HG03066 (cell line): ENCODE results near the gene GNLY.
"Not testable (repeated sequence)": the region's sequence is repeated elsewhere in the genome, so short reads cannot be mapped to it uniquely, and the experiment has no call there.

ENCODE experiments used
- ATAC-seq: cut with Tn5 transposase; IDR thresholded peaks from one replicate; pipeline ENCODE4 v1.9.1; 2021; ENCODE audit warnings: low read depth; ENCODE audit not compliant: unreplicated experiment

GNLY gene

DNA sequence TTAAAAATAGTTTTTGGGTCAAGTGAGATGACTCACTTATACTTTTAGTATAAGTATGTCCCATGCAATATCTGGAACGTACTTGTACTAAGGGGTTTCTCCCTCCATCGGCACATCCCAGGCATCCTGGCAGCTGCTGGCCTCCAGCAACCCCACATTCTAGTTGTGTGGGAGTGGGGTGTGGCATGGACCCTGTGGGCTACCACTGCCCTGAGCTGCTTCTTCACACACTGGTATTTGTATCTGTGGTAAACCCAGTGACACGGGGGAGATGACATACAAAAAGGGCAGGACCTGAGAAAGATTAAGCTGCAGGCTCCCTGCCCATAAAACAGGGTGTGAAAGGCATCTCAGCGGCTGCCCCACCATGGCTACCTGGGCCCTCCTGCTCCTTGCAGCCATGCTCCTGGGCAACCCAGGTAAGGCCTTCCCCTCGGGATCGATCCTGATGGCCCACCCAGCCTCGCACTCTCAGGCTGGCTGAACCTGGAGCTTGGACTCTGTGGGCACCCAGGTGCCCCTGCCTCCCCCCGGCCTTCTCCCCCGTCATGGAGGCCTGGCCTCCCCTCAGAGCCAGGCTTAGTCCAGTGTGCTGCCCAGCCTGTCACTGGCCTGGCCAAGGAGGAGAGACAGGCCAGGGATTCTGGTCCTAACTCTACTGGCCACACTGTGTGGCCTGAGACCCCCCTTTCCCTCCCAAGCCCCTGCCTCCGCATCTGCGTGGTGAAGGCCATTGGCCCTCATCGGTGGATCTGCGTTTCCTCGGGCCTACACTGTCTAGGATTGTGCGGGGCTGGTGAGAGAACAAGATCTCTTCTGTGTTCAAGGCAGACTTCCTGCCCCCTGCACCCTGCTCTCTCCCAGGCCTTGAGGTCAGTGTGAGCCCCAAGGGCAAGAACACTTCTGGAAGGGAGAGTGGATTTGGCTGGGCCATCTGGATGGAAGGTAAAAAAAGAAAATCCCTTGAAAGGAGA lies at the start of gene GNLY:
GNLY (plus strand) TSS at position 307 of the 974 bp plus-strand sequence; CDS start at position 368, 61 bp downstream.
- ATAC-seq, result no peak

DNA sequence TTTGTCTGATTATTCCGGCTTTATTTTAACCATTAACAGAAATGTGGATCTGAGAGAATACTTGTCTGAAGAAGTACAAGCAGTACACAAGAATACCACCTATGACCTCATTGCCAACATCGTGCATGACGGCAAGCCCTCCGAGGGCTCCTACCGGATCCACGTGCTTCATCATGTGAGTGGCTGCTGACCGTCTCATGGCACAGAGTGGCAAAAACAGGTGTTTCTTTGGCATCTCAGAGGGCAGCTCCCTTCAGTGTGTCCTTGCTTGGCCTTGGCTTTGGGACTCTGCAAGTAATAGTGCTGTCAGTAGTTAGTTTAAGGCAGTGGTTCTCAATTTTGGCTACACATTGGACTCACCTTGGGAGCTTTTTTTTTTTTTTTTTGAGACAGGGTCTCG lies 49.2 kb upstream of the GNLY start:
- no peak for ATAC-seq

DNA sequence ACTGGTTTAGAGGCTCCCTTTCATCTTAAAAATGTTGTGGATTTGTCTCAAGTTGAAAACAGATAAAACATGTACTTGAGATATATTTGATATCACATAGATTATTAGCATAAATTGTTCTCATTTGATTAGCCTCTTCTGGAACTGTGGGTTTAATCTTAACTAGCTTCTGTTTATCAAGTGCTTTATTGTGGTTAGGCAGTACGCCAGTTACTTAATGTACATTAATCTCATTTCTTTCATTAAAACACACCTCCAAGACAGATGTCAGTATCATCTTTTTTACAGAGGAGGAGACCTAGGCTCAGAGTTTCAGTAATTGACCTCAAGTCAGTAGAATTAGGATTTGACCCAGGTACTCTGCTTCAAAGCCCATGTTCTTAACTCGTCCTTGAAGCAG lies 48.0 kb upstream of the GNLY start:
- ATAC-seq, result no peak

DNA sequence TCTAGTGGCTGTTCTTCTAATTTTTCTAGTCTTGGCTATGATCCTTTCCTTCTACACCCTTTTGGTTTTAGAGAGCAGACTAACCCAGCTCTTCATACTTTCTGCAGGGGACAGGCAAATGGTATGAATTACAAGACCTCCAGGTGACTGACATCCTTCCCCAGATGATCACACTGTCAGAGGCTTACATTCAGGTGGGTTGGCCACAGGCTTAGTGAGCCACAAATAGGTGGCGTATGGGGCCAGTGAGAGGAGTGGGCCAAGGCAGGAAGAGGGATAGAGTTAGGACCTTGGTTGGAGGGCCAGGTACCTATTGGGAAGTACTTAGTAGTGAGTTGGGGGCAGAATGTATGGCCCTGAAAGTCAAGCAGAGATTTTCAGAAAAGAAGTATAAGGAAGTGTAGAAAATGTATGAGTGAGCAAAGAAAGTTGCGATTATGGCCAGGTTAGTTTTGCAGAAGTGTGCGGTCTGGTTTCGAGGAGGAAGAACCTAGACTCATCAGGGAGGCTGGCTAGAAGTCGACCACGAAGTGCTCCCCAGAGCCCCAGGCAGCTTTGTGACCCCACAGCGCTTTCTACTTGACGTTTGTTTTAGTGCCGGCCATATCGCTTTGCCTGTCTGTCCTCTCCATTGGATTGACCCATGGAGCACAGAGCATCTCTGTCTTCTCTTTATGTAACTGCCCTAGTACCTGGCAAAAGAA lies 46.2 kb upstream of the GNLY start:
- ATAC-seq, result no peak

DNA sequence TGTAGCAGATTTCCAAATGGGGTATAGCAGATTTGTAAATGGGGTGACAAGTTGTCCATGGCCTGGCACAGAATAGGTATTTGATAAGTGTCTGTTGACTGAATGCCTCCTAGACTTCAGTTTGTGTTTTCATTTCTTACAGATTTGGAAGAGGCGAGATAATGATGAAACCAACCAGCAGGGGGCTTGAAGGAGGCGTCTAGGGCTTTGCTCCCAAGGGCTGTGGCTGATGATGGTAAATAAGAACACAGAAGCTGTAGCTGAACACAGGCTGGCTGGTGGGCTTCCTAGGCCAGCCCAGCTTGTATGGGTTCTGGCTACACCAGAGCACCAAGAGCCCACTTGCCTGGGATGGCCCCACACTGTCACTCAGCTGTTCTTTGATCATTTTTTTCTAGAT lies 45.5 kb upstream of the GNLY start:
- ATAC-seq, result no peak

DNA sequence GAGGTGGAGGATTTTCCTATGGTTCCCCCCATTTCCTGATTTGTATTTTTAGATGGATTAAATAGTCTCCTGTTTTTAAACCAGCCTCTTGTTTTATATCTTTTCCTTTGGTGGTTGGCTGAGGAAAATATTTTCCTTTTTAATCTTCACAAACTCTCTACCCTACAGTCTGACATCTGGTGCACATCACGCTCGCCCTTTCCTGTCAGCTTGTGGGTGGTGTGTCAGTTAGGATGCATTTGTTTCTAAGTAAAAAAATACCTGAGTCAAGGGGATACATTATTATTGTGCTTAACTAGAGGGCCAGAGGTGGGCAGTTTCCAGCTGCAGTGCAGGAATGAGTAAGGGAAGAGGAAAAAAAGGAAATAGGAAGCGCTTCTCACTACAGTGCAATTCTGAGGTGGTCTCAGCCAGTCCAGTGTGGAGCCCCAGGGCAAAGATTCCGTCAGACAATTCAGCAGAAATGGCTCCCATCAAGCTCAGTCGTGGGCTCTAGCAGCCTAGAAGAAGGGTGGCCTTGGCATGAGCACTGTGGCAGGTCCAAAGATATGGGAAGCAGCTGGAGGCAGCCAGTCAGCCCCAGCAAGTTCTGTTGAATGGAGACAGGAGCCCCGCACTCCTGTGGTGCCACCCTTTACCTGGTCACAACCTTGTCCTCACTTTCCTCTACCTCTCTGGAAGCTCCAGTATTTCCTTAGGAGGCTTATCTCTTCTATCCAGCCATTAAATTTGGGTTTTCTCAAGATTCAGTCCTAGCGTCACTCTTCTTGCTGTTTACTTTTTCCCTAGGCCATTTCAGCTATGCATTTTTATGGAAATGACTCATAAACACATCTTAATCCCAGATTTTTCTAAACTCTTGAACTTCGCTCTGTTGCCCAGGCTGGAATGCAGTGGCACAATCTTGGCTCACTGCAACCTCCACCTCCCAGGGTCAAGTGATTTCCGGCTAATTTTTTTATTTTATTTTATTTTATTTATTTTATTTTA lies 44.7 kb upstream of the GNLY start:
- ATAC-seq, result no peak

DNA sequence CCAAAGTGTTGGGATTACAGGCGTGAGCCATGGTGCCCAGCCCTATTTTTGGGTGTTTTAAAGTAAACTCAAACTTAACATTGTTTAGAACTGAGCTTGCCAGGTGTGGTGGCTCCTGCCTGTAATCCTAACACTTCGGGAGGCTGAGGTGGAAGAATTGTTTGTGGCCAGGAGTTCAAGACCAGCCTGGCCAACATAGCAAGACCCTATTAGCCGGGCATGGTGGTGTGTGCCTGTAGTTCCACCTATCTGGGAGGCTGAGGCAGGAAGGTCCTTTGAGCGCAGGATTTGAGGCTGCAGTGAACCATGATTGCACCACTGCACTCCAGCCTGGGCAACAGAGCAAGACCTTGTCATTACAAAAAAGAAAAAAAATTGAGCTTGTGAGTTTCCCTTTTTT lies 43.7 kb upstream of the GNLY start:
- no peak for ATAC-seq

DNA sequence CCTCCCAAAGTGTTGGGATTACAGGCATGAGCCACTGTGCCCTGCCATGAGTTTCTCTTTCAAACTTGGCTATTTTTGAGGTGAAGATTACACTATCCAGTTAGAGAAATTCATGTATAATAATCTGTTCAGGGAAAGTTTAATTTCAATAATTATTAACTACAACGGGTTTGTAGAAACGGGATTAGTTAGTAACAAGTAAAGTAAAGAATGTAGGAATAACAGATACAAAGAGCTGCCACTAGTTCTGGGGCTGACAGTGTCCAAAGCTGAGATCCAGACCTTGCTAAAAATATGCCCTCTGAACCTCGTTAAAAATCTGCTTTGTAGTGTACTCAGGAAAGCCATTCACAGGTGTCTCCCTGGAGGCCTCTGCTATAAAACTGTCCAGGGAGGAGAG lies 43.1 kb upstream of the GNLY start:
- no peak for ATAC-seq

DNA sequence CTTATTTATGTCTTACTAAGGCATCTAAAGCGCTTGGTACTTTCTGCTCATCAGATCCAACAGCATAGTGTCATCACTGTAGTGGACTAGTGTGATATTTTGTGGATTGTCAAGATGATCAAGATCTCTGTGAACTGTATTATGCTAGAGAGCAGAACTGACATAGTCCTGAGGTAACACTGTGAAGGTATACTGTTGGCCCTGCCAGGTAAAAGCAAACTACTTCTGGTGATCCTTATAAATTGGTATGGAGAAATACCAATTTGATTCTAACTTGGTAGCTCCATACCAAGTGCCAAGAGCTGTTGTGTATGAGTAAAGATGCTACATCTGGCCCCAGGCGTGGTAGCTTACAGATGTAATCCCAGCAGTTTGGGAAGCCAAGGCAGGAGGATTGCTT lies 42.1 kb upstream of the GNLY start:
- ATAC-seq, result no peak

DNA sequence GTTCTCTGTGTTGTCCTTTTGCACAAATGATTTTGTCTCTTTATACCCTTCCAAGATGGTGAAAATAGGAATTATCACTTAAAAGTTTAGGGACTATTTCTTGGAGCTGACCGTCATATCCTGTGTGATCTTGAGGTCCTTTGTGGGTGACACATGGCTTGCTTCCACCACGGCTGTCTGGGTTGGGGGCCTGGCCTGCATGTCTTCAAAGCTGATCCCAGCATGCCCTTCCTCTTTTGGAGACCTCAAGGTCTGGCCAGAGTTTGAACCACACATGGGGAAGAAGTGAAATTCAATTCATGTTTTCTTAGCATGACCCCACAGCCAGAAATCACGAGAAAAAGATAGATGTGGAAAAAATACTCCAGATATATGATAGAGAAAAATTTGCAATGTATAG lies 40.2 kb upstream of the GNLY start:
- no peak for ATAC-seq

DNA sequence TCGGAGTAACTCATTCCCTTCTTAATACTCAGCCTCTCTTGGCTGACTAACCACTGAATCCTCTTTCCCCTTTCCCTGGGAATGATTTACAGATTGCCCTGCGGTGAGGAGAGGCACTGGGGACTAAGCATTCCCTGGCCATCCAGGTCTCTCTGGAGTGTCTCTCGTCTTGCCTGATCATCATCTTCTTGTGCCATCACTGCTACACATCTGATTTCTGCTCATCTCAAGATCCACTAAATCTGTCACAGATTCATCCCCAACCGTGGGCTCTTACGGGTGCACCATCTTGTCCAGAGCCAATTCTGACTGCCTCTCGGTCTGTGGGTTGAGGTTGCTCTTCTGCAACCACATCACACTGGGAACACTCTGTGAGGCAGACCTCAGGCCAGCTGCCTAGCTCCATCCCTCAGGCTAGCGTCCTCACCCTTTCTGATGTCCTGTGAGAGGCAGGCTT lies 38.2 kb upstream of the GNLY start:
- no peak for ATAC-seq

DNA sequence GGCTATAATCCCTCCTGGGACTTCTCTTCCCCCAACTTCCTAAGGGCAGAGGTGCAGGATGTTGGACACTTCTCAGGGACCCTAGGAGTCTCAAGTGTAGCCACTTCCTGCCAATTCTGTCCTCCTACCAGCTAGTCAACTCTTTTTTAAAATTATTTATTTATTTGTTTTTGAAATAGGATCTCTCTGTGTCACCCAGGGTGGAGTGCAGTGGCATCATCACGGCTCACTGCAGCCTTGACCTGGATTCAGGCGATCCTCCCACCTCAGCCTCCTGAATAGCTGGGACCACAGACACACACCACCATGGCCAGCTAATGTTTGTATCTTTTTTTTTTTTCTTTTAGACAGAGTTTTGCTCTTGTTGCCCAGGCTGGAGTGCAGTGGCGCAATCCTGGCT lies 37.7 kb upstream of the GNLY start:
- no peak for ATAC-seq

DNA sequence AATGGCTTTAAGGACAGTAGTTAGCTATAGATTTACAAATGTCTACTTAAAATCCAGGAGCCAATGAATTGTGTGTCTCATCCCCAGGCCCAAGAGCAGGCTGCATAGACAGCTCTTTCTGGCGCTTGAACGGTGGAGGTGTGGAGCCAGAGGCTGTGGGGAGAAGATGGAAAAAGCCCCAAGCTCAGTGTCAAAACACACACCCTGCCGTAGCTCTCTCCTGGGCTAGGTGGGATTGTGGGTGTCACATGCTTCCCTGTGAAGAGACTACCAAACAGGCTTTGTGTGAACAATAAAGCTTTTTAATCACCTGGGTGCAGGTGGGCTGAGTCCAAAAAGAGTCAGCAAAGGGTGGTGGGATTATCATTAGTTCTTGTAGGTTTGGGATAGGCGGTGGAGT lies 36.8 kb upstream of the GNLY start:
- not testable (repeated sequence) for ATAC-seq

DNA sequence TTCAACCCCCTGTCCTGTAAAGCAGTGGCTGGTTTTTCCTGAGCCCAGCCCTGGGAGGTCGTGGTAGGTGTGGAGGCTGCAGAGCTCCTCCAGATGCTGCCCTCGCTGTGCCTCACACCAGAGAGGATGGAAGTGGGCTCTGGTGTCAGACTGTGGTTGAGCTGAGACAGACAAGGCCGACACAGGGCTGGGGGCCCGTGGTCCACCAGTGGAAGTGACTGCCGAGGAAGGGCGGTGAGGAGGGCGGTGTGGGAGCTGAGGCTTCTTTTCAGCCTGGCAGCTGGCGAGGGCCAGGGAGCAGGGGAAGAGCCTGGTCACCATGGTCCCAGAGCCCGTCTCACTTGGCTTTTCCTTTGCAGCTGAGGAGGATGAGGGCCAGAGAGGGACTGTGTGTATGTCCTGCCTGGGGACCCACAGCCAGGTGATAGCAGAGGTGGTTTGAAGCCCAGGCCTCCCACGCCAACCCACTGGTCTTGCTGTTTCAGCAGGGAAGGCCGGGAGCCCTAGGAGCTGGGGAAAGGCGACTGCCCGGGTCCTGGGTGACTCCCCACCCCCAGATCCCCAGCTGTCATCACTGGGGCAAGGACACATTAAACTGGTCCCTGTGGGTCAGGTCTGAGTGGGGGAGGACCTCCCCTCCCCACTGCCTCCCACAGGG lies 34.7 kb upstream of the GNLY start:
- ATAC-seq, result no peak

DNA sequence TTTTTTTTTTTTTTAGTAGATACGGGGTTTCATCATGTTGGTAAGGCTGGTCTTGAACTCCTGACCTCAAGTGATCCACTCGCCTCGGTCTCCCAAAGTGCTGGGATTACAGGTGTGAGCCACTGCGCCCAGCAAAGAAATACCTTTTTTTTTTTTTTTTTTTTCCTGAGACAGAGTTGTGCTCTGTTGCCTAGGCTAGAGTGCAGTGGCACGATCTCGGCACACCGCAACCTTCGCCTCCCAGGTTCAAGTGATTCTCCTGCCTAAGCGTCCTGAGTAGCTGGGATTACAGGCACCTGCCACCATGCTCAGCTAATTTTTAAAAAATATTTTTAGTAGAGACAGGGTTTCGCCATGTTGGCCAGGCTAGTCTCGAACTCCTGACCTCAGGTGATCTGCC lies 33.9 kb upstream of the GNLY start:
- not testable (repeated sequence) for ATAC-seq

DNA sequence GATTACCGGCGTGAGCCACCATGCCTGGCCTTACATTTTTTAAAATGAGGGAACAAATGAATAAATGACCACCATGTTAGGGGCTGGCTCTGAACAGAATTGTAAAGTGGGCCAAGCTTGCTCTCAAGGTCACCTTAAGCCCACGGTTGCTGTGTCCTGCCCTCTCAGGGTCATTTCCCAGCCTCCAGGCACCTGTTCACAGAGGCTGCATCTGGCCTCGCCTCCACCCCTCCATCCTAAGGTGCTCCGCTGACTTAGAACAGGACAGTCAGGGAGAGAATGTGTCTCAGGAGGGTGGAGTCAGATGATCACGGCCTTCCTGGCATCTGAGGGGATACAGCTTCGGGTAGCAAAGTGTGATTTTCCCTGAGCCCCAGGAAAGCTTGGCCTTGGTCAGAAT lies 33.4 kb upstream of the GNLY start:
- no peak for ATAC-seq

DNA sequence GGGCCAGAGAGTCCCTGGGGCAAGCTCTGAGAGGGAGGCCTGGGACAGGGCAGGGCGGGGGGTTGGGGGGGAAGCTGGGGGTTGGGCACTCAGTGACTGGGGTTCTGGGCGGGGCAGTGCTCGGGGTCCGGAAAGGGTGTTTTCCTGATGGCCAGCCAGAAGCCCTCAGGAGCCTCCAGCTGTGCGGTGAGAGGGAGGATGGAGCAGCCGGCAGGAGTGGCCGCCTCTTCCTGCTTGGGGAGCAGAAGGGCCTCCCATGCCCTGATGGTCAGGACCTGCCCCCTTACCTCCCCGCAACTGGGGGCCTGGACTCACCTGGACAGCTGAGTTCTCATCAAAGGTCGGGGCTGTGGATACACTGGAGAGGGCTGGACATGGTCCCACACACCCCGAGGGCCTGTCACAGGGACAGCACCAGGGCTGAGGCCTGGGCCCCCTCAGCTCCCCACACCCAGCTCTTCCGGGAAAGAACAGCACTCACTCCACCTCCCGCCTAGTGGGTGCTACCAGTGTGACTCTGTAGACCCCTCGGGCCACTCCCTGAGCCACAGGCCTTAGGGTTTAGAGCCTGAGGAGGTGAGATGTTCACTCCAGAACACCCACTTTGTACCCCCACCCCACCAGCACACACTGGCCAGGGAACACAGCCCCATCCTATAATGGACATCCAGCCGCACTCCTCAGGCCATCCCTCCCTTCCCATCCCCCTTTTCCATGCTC lies 32.9 kb upstream of the GNLY start:
- no peak for ATAC-seq

DNA sequence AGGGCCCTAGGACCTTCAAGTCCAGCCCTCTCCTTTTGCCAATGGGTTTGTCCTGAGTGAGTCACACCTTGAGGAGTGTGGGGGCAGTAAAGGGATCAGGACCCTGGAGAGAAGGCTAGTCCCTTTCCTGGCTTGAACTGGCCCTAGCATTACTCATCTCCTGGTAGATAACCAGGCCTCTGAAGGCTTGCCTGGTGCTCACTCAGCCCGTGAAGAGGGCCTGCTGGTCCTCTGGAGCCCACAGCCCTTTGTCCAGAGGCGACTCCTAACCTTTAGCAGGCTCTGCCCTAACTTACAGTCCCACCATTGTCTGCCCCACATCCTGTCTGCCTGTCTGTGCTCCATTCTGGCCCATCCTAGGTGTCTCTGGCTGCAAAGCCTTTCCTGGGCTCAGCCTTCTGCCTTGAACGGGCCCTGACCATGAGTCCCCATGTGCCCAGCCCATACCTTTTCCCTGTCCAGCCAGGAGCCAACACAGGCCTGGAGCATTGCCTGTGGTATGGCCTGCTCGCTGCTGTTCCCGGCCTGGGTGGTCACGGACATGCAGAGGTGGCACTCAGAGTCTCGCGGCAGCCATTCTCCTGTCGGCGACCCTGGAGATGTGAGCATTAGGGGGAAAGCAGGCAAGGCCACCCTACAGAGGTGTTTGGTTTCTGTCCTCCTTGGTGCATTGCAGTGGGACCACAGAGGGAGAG lies 31.1 kb upstream of the GNLY start:
- no peak for ATAC-seq
